Measurements from ENCODE around the gene KCTD16.

The KCTD16 gene

DNA sequence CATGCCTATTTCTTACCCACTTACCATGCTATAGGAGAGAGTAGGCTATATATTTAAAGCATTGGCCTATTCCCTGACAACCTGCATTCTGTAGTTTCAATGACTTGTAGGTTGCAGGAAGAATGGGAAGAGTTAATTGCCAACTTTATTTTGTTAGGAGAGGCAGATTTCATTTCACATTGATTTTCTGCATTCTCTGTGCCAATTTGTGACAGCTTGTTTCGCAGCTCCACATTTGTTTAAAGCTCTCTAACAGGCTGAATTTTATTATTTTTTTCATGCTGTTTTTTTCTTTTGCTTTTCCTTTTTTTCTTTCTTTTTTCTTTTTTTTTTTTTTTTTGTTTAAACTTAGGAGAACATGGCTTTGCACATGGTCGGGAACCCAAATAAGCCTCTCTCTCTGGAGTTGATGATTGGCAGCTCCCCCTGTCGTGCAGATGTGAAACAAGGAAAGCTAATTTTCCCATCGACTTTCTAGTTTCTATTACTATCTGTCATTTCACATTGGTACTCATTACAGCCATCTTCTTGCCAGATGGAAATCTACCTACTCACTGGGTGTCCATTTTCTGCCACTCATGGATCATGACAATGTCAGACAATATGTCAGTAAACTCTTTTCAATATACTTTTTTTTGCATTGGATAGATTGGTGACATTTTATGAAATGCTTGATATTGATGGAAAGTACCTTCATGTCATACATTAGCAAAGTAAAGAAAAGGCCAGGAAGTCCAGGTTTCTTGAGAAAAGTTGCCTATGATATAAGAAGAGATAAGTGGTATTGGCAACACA lies 223.2 kb downstream of the KCTD16 start:
- in situ Hi-C loops (cut with MboI; ENCODE audit: low sequenced_read_pairs): no loop called here

DNA sequence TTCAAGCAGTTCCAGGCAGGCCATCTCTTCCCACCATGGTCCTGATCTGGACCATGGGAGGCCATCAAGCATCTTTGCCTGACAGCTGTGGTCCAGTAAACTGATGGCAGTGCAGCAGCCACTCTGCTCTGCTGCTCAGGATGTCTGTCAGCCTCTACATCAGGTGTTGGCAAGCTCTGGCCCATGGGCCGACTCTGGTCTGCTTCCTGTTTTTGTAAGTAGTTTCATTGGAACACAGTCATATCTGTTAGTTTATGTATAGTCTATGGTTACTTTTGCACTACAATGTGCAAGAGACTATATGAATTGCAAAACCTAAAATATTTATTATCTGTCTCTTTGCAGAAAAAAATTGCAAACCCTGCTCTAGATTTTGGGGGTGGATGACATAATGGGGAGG lies 225.0 kb downstream of the KCTD16 start:
- in situ Hi-C loops (cut with MboI; ENCODE audit: low sequenced_read_pairs): no loop called here

DNA sequence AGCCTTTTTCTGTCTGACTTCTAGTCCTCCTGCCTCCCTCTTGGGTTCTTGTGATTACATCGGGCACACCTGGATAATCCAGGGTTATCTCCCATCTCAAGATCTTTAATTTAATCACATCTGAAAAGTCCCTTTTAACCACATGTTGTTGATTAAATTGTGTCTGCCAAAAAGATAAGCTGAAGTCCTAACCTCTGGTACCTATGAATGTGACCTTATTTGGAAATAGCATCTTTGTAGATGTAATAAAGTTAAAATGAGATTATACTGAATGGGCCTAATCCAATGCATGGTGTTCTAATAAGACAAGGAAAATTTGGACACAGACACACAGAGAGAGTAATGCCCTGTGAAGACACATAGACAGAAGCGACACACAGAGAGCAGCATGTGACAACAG lies 232.4 kb downstream of the KCTD16 start:
- in situ Hi-C loops (cut with MboI; ENCODE audit: low sequenced_read_pairs): no loop called here

DNA sequence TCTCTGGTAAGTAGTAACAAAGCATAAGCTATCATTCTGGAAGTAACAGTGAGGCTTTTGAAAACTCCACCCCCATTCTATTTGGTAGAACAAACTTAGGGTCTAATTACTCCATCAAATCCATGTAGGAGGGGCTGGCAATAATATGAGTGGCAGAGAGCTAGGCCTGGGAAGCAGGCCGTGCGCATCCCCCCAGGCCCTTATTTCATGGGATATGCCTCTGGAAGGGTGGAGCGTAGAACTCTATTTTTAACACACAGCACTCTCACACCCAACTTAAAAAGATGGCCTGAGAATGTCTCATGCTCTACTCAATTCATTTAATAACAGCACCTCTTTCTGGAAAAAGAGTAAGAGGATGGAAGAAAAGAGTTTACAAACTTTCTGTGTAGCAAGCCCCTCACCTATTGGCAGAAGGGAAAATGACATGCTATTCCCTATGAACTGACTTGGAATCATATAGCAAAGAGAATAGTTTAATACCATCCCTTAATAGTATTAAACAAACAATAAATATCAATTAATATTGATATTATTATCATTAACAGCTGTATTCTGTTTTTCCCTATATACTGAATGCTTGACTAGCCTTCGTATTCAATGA lies 233.2 kb downstream of the KCTD16 start:
- in situ Hi-C loops (cut with MboI; ENCODE audit: low sequenced_read_pairs): no loop called here

DNA sequence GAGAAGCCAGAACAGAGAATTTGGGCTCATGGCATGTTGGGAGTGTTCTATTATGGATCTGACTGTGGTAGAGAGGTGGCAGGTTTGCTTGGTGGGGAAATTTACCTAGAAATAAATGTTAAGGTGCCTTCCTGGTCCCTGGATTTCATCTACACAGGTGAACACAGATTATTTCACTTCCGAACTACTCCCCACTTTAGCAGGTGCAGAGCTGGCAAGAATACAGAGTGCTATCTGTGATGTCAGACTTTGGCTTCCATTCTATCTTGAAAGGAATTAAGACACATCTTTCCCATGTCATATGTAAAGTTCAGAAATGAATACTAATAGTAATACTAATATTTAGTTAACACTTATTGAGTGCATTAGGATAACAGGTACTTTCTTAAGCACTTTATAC lies 234.0 kb downstream of the KCTD16 start:
- in situ Hi-C loops (cut with MboI; ENCODE audit: low sequenced_read_pairs): no loop called here

DNA sequence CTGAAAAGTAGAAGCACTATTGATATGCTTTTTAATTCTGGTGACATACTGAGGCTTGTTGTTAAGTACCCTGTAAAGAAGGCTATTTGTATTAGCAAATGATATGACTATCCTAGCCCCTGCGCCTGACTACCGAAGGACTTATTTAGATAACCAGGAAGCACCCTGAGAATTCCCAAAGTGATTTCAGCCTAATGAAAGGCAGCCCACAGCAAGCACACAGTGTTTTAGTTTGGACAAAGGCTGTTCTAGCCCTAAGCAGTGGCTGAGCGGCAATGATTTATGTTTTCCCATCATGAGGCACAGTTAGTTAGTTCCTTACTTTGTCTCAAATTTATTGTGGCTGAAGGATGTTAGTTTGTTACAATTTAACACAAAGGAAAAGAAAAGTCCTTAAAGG lies 235.3 kb downstream of the KCTD16 start:
- in situ Hi-C loops (cut with MboI; ENCODE audit: low sequenced_read_pairs): no loop called here

DNA sequence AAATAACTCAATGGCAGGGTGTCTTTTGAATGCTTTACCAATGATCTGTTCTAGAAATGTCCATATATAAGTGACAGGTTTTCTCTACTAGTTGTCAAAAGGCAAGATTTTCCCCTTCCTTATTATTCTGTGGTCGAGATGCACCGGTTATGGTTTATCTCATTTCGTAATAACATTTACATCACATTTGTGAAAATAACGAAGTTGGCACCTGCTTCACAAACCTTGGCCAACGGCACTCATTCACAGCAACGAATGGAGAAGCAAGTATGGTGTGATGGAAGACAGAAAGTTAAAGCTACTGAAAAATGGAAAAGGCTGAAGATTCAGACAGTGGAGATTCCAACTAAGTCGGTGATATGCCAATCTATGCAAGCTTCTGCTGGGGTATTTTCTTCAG lies 235.8 kb downstream of the KCTD16 start:
- in situ Hi-C loops (cut with MboI; ENCODE audit: low sequenced_read_pairs): no loop called here

DNA sequence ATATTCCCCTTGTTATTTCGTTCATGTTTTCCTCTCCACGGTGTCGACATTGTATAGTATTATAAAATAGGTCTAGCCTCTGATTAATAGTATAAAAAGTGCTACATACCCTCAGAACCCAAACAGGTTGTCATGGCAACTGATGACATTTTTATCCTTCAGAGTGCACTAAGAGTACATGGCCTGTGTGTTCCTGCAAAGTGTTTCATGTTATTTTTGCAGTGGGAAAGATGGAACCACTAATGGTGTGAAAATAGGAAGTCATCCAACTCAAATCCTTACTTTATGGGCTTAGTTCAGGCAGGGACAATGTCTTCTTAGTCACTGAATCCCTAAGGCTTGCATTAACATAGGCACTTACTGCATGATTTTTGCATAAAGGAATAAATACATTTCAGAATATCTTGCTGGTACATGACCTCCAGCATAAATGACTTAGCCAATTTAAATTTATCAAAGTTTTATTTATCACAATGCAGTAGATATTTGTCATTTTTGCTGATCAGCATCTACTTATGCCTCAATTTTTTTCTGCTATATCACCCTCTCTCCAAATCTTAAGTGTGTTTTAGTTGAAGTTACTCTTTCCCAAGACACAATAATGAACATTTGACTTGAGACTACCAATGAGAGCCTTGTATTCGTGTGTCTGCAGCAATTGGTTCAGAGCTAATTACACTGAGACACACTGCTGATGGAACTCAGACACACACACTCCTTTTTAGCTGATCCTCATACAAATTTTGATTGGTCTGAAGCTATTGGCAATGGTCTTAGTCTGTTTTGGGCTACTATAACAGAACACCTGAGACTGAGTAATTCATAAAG lies 243.7 kb downstream of the KCTD16 start:
- in situ Hi-C loops (cut with MboI; ENCODE audit: low sequenced_read_pairs): no loop called here

DNA sequence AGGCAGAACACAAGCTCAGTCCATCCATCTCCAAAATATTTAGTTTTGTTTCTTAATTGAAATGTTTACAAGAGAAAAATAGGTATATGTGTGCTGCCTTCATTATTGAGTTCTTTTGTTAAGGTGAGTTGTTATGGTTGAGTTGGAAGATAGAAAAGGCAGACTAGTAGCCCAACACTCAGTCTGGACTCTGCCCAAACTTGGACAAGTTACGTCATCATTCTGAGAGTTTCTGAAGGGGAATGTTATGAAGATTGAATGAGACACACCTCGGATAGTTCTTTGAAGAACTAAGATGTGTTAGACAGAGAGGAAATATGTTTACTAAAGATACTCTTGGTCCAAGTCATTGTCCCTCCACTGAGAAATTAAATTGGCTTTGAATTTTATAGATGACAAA lies 245.5 kb downstream of the KCTD16 start:
- in situ Hi-C loops (cut with MboI; ENCODE audit: low sequenced_read_pairs): no loop called here

DNA sequence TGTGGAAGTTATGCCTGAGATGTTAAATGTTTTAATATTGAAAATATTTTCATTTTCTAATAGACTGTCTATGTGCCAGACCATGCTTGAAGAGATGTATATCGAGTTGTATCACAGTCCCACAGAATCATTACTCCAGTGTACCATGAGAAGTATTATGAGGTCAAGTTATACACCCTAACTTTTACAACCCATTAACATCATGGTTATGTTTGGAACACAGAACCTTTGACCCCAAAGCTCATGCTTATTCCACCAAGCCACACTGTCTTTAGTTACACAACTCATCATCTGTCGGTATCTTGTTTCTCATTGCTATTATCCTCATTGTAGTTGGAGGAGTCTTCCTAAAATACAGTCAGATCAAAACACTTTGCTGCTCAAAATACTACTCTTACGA lies 248.0 kb downstream of the KCTD16 start:
- in situ Hi-C loops (cut with MboI; ENCODE audit: low sequenced_read_pairs): no loop called here

DNA sequence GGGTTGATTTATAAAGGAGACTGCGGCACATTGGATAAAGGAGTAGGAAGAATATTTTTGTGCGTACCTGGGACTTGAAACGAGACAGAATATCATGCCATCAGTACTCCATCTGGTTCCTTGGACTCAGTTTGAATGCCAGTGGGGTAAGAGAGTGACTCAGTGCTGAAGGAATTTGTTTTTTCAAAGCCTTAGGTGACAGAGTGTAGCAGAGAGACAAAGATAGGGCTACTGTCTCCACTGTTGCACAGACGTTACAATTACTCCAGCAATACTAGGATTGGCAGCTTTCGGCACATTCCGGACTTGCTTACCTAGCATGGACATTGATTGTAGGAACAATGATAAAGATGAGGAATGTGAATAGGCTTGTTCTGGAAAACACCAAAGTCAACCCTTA lies 250.7 kb downstream of the KCTD16 start:
- in situ Hi-C loops (cut with MboI; ENCODE audit: low sequenced_read_pairs): no loop called here

DNA sequence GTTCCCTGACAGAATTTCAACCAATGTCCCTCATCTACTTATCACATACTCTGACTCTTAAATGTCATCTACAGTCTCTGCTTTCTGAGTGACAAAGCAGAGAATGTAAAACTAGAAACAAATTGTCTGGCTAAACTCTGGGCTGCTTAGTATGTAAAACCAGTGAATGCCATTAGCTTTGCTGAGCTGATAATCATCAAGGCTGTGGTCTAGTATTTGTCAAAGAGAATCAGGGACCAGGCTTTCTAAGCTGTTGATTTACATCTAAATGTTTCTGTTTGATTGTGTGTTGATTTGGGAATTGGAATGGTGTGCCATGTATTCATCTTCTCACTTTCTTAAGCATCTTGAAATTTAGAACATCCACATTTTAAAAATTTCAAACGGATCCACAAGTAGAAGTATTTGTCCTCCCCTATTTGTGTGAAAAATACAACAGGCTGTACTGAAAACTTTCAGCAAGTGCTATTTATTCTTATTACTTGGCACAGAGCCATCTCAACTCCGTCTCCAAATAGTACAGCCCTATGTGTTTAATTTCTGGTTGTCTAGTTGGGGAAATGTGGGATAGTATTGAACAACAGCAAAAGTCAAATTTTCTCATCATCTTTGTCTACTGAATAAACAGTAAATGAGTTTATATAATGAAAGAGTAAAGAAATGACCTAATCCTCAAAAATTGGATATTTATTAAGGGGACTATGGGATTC lies 251.5 kb downstream of the KCTD16 start:
- in situ Hi-C loops (cut with MboI; ENCODE audit: low sequenced_read_pairs): no loop called here

DNA sequence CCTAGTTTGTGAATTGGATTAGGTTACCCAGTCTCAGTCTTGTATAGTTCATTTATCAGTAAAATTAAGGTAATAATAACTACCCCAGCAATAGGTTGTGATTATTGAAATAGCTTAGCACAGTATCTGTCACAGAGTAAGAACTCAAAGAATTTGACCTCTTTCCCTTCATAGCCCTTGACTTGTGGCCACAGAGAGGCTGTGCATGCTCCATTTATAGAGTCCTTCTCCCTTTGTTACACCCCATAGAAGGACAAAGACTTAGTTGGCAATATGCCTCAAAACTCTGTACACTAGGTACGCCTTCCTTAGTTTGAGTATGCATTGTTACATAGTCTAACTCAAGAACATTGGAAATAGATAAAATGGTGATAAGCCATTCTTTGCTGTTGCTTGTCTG lies 257.2 kb downstream of the KCTD16 start:
- in situ Hi-C loops (cut with MboI; ENCODE audit: low sequenced_read_pairs): no loop called here

DNA sequence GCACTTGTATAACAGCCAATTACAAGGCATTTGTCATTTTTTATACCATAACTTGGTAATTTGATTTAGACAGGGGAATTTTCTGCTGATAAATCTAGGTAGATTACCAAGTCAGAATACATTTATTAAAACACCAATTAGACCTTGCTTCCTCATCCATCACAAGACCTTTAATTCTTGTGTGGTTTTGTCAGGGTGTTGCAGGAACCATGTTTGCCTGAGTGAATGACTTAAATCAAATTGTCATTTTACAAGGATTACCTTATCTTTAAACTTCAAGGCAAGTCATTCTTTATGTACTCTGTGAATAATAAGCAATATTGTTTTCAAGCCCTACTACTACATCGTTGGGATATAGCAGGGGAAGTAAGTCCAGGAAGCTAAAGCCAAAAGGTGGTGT lies 257.7 kb downstream of the KCTD16 start:
- in situ Hi-C loops (cut with MboI; ENCODE audit: low sequenced_read_pairs): no loop called here

DNA sequence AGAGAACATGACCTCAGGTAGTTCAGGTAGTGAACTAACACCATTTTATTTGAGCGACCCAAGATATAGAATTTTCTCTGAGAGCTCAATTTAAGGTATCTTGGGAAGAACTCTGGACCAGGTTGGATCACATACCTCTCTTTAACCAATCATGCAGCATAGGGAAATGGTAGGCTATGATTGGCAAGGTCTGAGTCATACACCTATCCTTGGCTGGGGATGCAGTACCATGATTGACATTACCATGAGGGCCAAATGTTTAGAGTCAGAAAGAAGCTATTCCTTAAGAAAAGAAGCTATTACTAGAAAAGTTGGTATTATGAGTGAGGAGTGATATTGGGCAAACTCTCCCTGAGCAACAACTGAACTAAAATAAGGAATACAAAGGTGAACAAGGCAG lies 258.7 kb downstream of the KCTD16 start:
- in situ Hi-C loops (cut with MboI; ENCODE audit: low sequenced_read_pairs): no loop called here

DNA sequence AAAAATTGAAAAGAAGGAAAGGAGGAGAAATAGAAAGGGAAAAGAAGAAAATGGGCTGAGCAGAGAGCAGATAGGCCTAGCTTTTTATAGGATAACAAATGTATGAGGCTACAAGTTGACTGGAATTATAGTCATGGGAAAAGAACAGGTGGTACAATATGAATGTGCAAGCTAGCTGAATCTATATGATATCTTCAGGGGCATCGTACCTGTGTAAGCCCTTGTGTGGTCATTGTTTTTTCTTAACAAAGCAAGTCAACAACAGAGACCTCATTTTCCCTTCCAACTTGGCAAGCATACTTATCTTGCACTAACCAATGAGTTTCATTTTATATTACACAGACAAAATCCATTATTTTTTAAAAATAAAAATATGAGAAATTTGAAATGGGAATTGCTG lies 259.2 kb downstream of the KCTD16 start:
- in situ Hi-C loops (cut with MboI; ENCODE audit: low sequenced_read_pairs): no loop called here

DNA sequence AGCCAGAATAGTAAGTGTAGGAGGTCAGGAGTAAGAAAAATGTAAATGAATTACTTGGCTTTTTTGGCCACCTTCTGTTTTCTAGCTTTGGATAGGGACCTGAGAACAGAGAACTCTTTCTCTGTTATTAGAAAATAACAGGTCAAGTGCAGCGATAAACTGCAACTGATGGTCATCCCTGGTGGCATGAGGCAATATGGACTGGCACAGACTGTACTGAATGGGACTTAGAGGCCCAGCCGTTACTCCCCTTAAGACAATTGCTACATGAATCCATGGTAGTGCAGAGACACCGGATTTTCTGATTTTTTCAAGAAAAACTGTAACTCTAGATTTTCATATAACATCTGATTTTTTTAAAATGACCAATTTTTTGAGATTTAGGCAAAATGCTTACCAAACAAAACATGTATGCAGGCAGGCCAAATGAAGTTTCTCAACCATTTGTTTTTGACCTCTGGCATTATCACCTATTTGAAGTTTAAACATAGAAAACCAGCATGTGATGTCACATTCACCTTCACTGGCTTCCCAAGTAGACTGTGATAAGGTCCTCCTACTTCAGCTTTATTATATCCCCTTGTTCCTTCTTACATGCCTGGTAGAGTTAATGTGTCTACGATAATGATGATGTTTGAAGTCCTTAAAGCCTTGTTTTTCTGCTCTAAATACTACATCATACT lies 262.6 kb downstream of the KCTD16 start:
- in situ Hi-C loops (cut with MboI; ENCODE audit: low sequenced_read_pairs): no loop called here

DNA sequence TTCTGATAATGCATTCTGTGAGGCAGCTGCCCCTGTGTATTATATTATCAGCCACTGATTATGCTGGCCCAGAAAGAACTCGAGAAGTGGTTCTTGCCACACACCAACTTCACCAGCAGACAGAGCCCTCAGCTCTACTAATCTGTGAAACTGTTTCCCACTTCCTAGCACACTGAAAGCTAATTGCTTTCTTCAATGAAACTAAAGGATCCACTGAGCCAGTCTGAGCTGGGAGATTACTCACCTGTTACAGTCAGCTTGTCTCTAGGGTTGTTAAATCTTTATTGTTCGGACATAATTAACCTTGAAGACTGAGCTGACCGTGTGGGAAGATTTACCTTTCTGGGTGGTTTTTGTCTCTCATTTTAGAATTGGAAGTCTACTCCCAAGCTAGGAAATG lies 263.2 kb downstream of the KCTD16 start:
- in situ Hi-C loops (cut with MboI; ENCODE audit: low sequenced_read_pairs): no loop called here

DNA sequence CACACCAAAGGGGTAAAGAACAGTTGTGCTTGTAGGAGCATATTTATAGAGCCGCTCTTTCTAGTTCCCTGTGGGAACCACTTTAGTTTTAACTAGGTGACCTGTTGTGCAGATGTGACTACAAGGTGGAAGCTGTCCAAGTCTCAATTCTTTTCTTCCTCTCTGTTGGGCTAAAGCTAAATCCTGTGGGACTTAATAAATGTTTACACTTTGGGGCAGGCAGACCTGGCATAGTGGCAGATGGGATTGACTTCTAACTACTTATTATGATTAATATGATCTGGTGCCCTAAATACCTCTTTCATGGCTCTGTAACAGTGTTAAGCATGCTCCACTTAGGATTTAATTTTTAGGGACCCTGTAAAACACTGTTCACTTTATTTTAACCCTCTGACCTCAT lies 265.3 kb downstream of the KCTD16 start:
- in situ Hi-C loops (cut with MboI; ENCODE audit: low sequenced_read_pairs): no loop called here

DNA sequence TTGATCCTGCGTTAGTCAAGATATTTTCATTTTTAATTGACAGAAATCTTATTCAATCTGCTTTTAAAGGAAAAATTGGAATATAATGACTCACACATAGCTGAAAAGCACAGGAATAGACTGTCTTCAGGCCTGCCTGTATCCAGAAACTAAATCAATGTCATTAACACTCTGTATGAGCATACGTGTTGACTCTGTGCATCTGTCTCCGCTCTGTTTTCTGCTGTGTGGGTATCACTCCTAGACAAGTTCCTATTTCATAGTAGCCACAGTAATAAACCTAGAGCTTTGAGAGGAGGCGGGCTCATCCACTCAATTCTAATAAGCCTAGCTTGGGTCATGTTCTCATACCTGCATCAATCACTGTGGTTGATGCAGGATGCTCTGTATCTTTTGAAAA lies 267.6 kb downstream of the KCTD16 start:
- in situ Hi-C loops (cut with MboI; ENCODE audit: low sequenced_read_pairs): no loop called here

DNA sequence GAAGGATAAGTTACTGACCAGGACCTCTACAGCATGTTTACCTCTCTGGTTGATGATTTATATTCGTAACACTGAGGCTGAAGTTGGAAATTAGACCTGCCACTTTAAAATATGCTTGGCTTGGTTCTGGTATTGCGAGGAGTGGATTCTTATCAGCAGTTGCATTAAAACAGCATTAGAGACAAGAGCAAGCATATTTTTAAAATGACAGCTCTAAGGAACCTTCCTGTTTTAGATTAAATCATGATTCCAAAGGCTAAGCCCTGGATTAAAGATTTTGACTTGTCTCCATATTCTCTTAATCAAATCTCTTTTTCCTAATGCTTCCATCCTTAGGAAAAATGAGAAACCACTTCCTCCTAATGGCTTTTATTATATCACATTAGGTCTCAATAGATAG lies 277.8 kb downstream of the KCTD16 start:
- in situ Hi-C loops (cut with MboI; ENCODE audit: low sequenced_read_pairs): no loop called here
